ENCODE measurements around the gene MAML2.

- no peak for TF ChIP-seq CTCF (IDR thresholded peaks at IDR 0.05 in 8 of 11, conservative IDR thresholded peaks at IDR 0.05 in 3 of 11)
- no peak for TF ChIP-seq POLR2AphosphoS5 (IDR thresholded peaks at IDR 0.05)
These were observed 33.9 kb downstream of the MAML2 start for GRCh38 chr11:96309016-96309642.

All from spleen (tissue), 7 donors.